K562 (cell line): Measurements from ENCODE around the gene B3GAT3. TPM values are rescaled to one million over a fixed set of nuclear protein-coding genes. Genes with fewer than 3 reads are reported as not detected.

Experiments
- ARID2 ChIP-seq: fragments of 450-650 bp; IDR thresholded peaks from 2 replicates; pipeline ENCODE4 v1.6.1; 2017; ENCODE audit warnings: antibody characterized with exemption, mild to moderate bottlenecking
- ASH1L ChIP-seq: fragments of 450-650 bp; IDR thresholded peaks from 2 replicates; pipeline ENCODE4 v1.6.1; 2018; ENCODE audit warnings: borderline replicate concordance, mild to moderate bottlenecking, low read depth; ENCODE audit not compliant: partially characterized antibody
- BRD9 ChIP-seq: fragments of 450-650 bp; IDR thresholded peaks from 2 replicates; pipeline ENCODE4 v1.6.1; 2018; ENCODE audit warnings: low read depth; ENCODE audit not compliant: partially characterized antibody
- ESRRA ChIP-seq: fragments of 450-650 bp; IDR thresholded peaks from 2 replicates; pipeline ENCODE4 v1.6.1; 2014; ENCODE audit warnings: low read depth, mild to moderate bottlenecking, moderate library complexity, borderline replicate concordance
- ETS1 ChIP-seq: conservative IDR thresholded peaks from 2 replicates; pipeline ENCODE4 v1.6.1; 2011; ENCODE audit warnings: low read depth, mild to moderate bottlenecking, low read length; ENCODE audit not compliant: control insufficient read depth
- ETV1 ChIP-seq: fragments of 450-650 bp; conservative IDR thresholded peaks from 2 replicates; pipeline ENCODE4 v1.6.1; 2016; ENCODE audit warnings: missing genetic modification characterization, control low read depth, low read depth, missing compliant biosample characterization
- GABPB1 ChIP-seq: sonication (generic); formaldehyde crosslinking; IDR thresholded peaks from 2 replicates; pipeline ENCODE4 v1.8.0; 2022; ENCODE audit warnings: mild to moderate bottlenecking, missing genetic modification reagents
- MEF2D ChIP-seq: conservative IDR thresholded peaks from 2 replicates; pipeline ENCODE4 v1.6.1; 2016; ENCODE audit warnings: low read depth, missing genetic modification characterization, missing compliant biosample characterization
- POLR2AphosphoS2 ChIP-seq: IDR thresholded peaks from 2 replicates; pipeline ENCODE4 v1.6.1; 2012; ENCODE audit warnings: low read length, improper control_type of control experiment
- POLR2G ChIP-seq: fragments of 200-400 bp; formaldehyde crosslinking; IDR thresholded peaks from 2 replicates; pipeline ENCODE4 v1.6.1; 2017; ENCODE audit warnings: low read depth, mild to moderate bottlenecking, antibody characterized with exemption, low read length, moderate library complexity
- SIN3A ChIP-seq, 2 experiments: fragments of 150-350 bp in 1 of 2; IDR thresholded peaks; 2 replicates each; pipeline ENCODE4 v1.6.1; 2011 to 2016; ENCODE audit warnings: borderline replicate concordance in 2 of 2, low read depth in 2 of 2, low read length in 2 of 2, mild to moderate bottlenecking in 2 of 2, moderate library complexity in 2 of 2; ENCODE audit not compliant: control insufficient read depth in 1 of 2
- TBP ChIP-seq: optimal IDR thresholded peaks from 2 replicates; pipeline ENCODE3; 2011; ENCODE audit warnings: low read depth, low read length, improper control_type of control experiment
- TEAD2 ChIP-seq: fragments of 450-650 bp; IDR thresholded peaks from 2 replicates; pipeline ENCODE4 v1.6.1; 2016; ENCODE audit warnings: missing genetic modification characterization, control low read depth, missing compliant biosample characterization
- ZNF354B ChIP-seq: fragments of 250-450 bp; sonication (Bioruptor Pico); IDR thresholded peaks from 2 replicates; pipeline ENCODE4 v1.4.0; 2020
- ZNF511 ChIP-seq: sonication (generic); formaldehyde crosslinking; IDR thresholded peaks from 2 replicates; pipeline ENCODE4 v1.8.0; 2022; ENCODE audit warnings: mild to moderate bottlenecking, missing genetic modification reagents
- polyA plus RNA-seq, 8 experiments: library from polyadenylated mRNA; depleted of rRNA in 4 of 8; stranded (reverse) in 5 of 8; unstranded in 3 of 8; fragments of >200 nt; fragmentation: Nextera tagmentation in 2 of 8; fragmentation: Illumina TruSeq in 1 of 8; extraction: Ambion mirVana in 2 of 8; extraction: Trizol in 1 of 8; gene quantifications; 2 replicates each; pipeline versions ENCODE4 v1.2.1 to v1.2.3, GENCODE V29; 2011 to 2014; ENCODE audit warnings: inconsistent platforms in 1 of 8, missing spikeins in 1 of 8
- total RNA-seq, 7 experiments: library from RNA; depleted of rRNA in 6 of 7; stranded (reverse); fragments of >200 nt in 6 of 7; fragmentation: Illumina TruSeq in 2 of 7; extraction: Trizol in 2 of 7; gene quantifications; 2 replicates each; pipeline versions ENCODE4 v1.2.1 to v1.2.3, GENCODE V29; 2011 to 2021; ENCODE audit warnings: low replicate concordance in 1 of 7
- TF ChIP-seq, protein P1 (sequence below), 2 experiments: fragments of 450-650 bp in 1 of 2; sonication (generic) in 1 of 2; formaldehyde crosslinking in 1 of 2; IDR thresholded peaks; 2 replicates each; pipeline versions ENCODE4 v1.7.1 to v1.9.0; 2016 to 2022; ENCODE audit warnings: inconsistent platforms in 1 of 2, mild to moderate bottlenecking in 1 of 2, missing genetic modification reagents in 1 of 2

Gene B3GAT3
- total and polyA plus RNA-seq, 9 of the 15 experiments (the other 6 are each of a cell fraction or from before 2014, with no cell fraction given) = 0.30 to 64.0 (median 21.4) TPM

GRCh38 chr11:62599069-62599696, 22.6 kb downstream of the B3GAT3 start (continued):
- TF ChIP-seq, protein P1, sequence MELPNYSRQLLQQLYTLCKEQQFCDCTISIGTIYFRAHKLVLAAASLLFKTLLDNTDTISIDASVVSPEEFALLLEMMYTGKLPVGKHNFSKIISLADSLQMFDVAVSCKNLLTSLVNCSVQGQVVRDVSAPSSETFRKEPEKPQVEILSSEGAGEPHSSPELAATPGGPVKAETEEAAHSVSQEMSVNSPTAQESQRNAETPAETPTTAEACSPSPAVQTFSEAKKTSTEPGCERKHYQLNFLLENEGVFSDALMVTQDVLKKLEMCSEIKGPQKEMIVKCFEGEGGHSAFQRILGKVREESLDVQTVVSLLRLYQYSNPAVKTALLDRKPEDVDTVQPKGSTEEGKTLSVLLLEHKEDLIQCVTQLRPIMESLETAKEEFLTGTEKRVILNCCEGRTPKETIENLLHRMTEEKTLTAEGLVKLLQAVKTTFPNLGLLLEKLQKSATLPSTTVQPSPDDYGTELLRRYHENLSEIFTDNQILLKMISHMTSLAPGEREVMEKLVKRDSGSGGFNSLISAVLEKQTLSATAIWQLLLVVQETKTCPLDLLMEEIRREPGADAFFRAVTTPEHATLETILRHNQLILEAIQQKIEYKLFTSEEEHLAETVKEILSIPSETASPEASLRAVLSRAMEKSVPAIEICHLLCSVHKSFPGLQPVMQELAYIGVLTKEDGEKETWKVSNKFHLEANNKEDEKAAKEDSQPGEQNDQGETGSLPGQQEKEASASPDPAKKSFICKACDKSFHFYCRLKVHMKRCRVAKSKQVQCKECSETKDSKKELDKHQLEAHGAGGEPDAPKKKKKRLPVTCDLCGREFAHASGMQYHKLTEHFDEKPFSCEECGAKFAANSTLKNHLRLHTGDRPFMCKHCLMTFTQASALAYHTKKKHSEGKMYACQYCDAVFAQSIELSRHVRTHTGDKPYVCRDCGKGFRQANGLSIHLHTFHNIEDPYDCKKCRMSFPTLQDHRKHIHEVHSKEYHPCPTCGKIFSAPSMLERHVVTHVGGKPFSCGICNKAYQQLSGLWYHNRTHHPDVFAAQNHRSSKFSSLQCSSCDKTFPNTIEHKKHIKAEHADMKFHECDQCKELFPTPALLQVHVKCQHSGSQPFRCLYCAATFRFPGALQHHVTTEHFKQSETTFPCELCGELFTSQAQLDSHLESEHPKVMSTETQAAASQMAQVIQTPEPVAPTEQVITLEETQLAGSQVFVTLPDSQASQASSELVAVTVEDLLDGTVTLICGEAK (IDR thresholded peaks at IDR 0.05) = peak; percentile 46
- TF ChIP-seq, protein P1 (CRISPR knock-in tag; IDR thresholded peaks at IDR 0.05) = no peak
- TF ChIP-seq POLR2G = peak; percentile 50; the same call in 1 of the 2 replicates
- TF ChIP-seq GABPB1 (CRISPR knock-in tag) = 0 out of 2 replicates have a peak, but pooled peaks have one; percentile 37
- TF ChIP-seq BRD9 = peak; percentile 61
- peak; percentile 64; the same call in 1 of the 2 replicates for TF ChIP-seq ESRRA
- no peak for TF ChIP-seq ZNF511
- no peak for TF ChIP-seq MEF2D
- TF ChIP-seq ASH1L = peak; percentile 60
- TF ChIP-seq ARID2 = 0 out of 2 replicates have a peak, but pooled peaks have one; percentile 7
- TF ChIP-seq TBP = peak; percentile 50
- TF ChIP-seq ETS1 = no peak
- TF ChIP-seq SIN3A (IDR thresholded peaks at IDR 0.05; ENCODE audit: borderline replicate concordance in 2 of 2, control insufficient read depth in 1 of 2, low read depth in 2 of 2, low read length in 2 of 2) = 0 out of 4 replicates have a peak, but pooled peaks of 1 of the 2 experiments have one; percentile 62
- TF ChIP-seq TEAD2 = no peak
- 0 out of 2 replicates have a peak, but pooled peaks have one; percentile 73 for TF ChIP-seq POLR2AphosphoS2
- no peak for TF ChIP-seq ZNF354B (CRISPR knock-in tag)
- peak; percentile 67 for TF ChIP-seq ETV1 (tag)
